K562 (cell line): ENCODE data around the gene CALU. TPM values are rescaled to one million over a fixed set of nuclear protein-coding genes. Genes with fewer than 3 reads are reported as not detected.
A peak's percentile ranks its signal among the peaks of the same experiment; 100 is the strongest.

Source experiments
- ATF3 ChIP-seq, 2 experiments: fragments of 450-650 bp in 1 of 2; sonication (generic) in 1 of 2; formaldehyde crosslinking in 1 of 2; IDR thresholded peaks in 1 of 2; conservative IDR thresholded peaks in 1 of 2; 2 replicates each; pipeline versions ENCODE4 v1.6.1 to v1.8.1; 2016 to 2023; ENCODE audit warnings: mild to moderate bottlenecking in 2 of 2, moderate library complexity in 2 of 2, inconsistent platforms in 1 of 2, missing genetic modification reagents in 1 of 2
- CBX2 ChIP-seq: fragments of 200-600 bp; sonication (generic); IDR thresholded peaks from one replicate; pipeline ENCODE4 v1.6.1; 2012; ENCODE audit warnings: mild to moderate bottlenecking, low read length, inconsistent platforms; ENCODE audit not compliant: insufficient read depth, poor library complexity, severe bottlenecking
- CREBBP ChIP-seq: IDR thresholded peaks from one replicate; pipeline ENCODE4 v1.6.1; 2012; ENCODE audit warnings: low read depth, mild to moderate bottlenecking, control low read depth, inconsistent platforms, low read length
- CTCFL ChIP-seq: IDR thresholded peaks from 2 replicates; pipeline ENCODE4 v1.6.1; 2011; ENCODE audit warnings: borderline replicate concordance, low read depth, mild to moderate bottlenecking, moderate library complexity, low read length; ENCODE audit not compliant: insufficient read depth, poor library complexity, severe bottlenecking
- DDX20 ChIP-seq: fragments of 450-650 bp; IDR thresholded peaks from 2 replicates; pipeline ENCODE4 v1.6.1; 2016; ENCODE audit warnings: missing genetic modification characterization, low read depth, mild to moderate bottlenecking, missing compliant biosample characterization, moderate library complexity
- ESRRA ChIP-seq: fragments of 450-650 bp; IDR thresholded peaks from 2 replicates; pipeline ENCODE4 v1.6.1; 2014; ENCODE audit warnings: low read depth, mild to moderate bottlenecking, moderate library complexity, borderline replicate concordance
- NFIX ChIP-seq: fragments of 250-450 bp; sonication (Bioruptor Pico); IDR thresholded peaks from 2 replicates; pipeline ENCODE4 v1.4.0; 2020; ENCODE audit warnings: low read depth, mild to moderate bottlenecking, moderate library complexity
- SAP30 ChIP-seq: fragments of 200-600 bp; sonication (generic); IDR thresholded peaks from 2 replicates; pipeline ENCODE4 v1.6.1; 2012; ENCODE audit warnings: borderline replicate concordance, low read depth, mild to moderate bottlenecking, moderate library complexity, low read length, control low read depth, inconsistent platforms; ENCODE audit not compliant: insufficient read depth, poor library complexity, severe bottlenecking
- SMAD3 ChIP-seq: fragments of 450-650 bp; formaldehyde crosslinking; conservative IDR thresholded peaks from 2 replicates; pipeline ENCODE4 v1.4.0; 2020; ENCODE audit warnings: mild to moderate bottlenecking
- SMARCA5 ChIP-seq: fragments of 450-650 bp; IDR thresholded peaks from 2 replicates; pipeline ENCODE4 v1.6.1; 2016
- SRSF9 ChIP-seq: fragments of 200-400 bp; formaldehyde crosslinking; IDR thresholded peaks from 2 replicates; pipeline ENCODE4 v1.6.1; 2017; ENCODE audit warnings: low read depth, low read length, borderline replicate concordance
- TAF9B ChIP-seq: fragments of 450-650 bp; IDR thresholded peaks from 2 replicates; pipeline ENCODE4 v1.6.1; 2018; ENCODE audit warnings: mild to moderate bottlenecking; ENCODE audit not compliant: partially characterized antibody
- ZC3H11A ChIP-seq: IDR thresholded peaks from 2 replicates; pipeline ENCODE4 v1.6.1; 2012; ENCODE audit warnings: low read depth, low read length, improper control_type of control experiment
- ZC3H8 ChIP-seq: fragments of 450-650 bp; IDR thresholded peaks from 2 replicates; pipeline ENCODE4 v1.6.1; 2017
- polyA plus RNA-seq, 8 experiments: library from polyadenylated mRNA; depleted of rRNA in 4 of 8; stranded (reverse) in 5 of 8; unstranded in 3 of 8; fragments of >200 nt; fragmentation: Nextera tagmentation in 2 of 8; fragmentation: Illumina TruSeq in 1 of 8; extraction: Ambion mirVana in 2 of 8; extraction: Trizol in 1 of 8; gene quantifications; 2 replicates each; pipeline versions ENCODE4 v1.2.1 to v1.2.3, GENCODE V29; 2011 to 2014; ENCODE audit warnings: inconsistent platforms in 1 of 8, missing spikeins in 1 of 8
- total RNA-seq, 7 experiments: library from RNA; depleted of rRNA in 6 of 7; stranded (reverse); fragments of >200 nt in 6 of 7; fragmentation: Illumina TruSeq in 2 of 7; extraction: Trizol in 2 of 7; gene quantifications; 2 replicates each; pipeline versions ENCODE4 v1.2.1 to v1.2.3, GENCODE V29; 2011 to 2021; ENCODE audit warnings: low replicate concordance in 1 of 7
- TF ChIP-seq, protein P1 (sequence below): fragments of 250-450 bp; sonication (Bioruptor Pico); IDR thresholded peaks from 2 replicates; pipeline ENCODE4 v1.4.0; 2020; ENCODE audit warnings: mild to moderate bottlenecking, moderate library complexity
- TF ChIP-seq, protein P2 (sequence below): sonication (generic); formaldehyde crosslinking; IDR thresholded peaks from 2 replicates; pipeline ENCODE4 v1.8.0; 2023; ENCODE audit warnings: mild to moderate bottlenecking, missing genetic modification reagents

Gene CALU
- total and polyA plus RNA-seq, 9 of the 15 experiments (the other 6 are each of a cell fraction or from before 2014, with no cell fraction given) = 166 to 286 (median 215) TPM

DNA sequence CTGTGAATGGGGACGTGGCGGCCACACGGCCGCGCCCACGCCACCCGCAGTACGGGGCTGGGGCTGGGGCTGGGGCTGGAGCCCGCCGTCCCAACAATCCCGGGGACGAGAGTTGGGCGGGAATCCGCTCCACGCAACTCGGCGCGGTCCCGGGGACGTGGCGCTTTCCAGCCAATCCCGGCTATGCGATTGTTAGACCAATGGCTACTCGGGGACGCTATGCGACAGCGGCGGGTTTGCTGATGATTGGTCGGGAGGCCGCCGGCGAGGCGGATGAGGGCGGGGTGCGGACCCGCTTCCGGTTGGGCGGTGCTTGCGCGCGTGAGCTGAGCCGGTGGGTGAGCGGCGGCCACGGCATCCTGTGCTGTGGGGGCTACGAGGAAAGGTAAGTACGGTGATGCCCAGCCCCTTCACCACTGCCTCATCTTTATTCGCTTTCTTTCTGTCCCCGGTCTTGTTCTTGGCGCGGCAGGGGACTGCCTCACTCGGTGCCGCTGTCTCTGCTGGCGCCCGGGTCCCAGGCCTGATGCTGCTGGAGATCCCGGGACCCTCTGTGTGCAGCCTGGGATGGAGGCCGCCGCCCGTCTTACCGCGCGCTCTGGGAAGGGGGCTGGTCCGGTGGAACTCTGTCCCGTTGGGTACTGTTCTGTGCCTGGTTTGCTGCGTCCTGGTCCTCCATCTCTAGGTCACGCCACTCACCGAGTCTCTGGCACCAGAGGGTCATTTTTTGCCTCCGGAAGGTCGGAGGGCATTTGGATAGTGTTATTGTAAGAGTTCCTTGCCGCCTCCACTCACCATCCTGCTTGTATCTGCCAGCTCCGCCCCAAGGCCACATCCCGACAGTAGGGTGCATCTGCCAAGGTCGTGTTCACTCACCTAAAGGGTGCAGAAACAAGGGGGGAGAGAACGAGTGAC, at the start of gene CALU (continued):
- TF ChIP-seq ATF3 (IDR thresholded peaks at IDR 0.05) (peak; percentile 47; the same call in 1 of the 2 replicates), ATF3 (CRISPR knock-in tag; conservative IDR thresholded peaks at IDR 0.05) (peak; percentile 25; the same call in 1 of the 2 replicates), TAF9B (peak; percentile 78), ZC3H8 (no peak), NFIX (CRISPR knock-in tag) (no peak), SAP30 (peak; percentile 92), CBX2 (no peak), SRSF9 (no peak), SMAD3 (CRISPR knock-in tag) (no peak), ZC3H11A (no peak; the same call in 1 of the 2 replicates), ESRRA (peak; percentile 80), DDX20 (tag) (no peak), SMARCA5 (peak; percentile 57; the same call in 1 of the 2 replicates), CTCFL (peak; percentile 12), CREBBP (no peak)
- TF ChIP-seq, protein P1, sequence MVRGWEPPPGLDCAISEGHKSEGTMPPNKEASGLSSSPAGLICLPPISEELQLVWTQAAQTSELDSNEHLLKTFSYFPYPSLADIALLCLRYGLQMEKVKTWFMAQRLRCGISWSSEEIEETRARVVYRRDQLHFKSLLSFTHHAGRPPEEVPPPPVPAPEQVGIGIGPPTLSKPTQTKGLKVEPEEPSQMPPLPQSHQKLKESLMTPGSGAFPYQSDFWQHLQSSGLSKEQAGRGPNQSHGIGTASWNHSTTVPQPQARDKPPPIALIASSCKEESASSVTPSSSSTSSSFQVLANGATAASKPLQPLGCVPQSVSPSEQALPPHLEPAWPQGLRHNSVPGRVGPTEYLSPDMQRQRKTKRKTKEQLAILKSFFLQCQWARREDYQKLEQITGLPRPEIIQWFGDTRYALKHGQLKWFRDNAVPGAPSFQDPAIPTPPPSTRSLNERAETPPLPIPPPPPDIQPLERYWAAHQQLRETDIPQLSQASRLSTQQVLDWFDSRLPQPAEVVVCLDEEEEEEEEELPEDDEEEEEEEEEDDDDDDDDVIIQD (CRISPR knock-in tag) = 0 out of 2 replicates have a peak, but pooled peaks have one; percentile 58
- TF ChIP-seq, protein P2, sequence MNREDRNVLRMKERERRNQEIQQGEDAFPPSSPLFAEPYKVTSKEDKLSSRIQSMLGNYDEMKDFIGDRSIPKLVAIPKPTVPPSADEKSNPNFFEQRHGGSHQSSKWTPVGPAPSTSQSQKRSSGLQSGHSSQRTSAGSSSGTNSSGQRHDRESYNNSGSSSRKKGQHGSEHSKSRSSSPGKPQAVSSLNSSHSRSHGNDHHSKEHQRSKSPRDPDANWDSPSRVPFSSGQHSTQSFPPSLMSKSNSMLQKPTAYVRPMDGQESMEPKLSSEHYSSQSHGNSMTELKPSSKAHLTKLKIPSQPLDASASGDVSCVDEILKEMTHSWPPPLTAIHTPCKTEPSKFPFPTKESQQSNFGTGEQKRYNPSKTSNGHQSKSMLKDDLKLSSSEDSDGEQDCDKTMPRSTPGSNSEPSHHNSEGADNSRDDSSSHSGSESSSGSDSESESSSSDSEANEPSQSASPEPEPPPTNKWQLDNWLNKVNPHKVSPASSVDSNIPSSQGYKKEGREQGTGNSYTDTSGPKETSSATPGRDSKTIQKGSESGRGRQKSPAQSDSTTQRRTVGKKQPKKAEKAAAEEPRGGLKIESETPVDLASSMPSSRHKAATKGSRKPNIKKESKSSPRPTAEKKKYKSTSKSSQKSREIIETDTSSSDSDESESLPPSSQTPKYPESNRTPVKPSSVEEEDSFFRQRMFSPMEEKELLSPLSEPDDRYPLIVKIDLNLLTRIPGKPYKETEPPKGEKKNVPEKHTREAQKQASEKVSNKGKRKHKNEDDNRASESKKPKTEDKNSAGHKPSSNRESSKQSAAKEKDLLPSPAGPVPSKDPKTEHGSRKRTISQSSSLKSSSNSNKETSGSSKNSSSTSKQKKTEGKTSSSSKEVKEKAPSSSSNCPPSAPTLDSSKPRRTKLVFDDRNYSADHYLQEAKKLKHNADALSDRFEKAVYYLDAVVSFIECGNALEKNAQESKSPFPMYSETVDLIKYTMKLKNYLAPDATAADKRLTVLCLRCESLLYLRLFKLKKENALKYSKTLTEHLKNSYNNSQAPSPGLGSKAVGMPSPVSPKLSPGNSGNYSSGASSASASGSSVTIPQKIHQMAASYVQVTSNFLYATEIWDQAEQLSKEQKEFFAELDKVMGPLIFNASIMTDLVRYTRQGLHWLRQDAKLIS = no peak; the same call in 1 of the 2 replicates
